G401 (cell line): ENCODE results near the gene RTN3. TPM values are rescaled to one million over a fixed set of nuclear protein-coding genes. Genes with fewer than 3 reads are reported as not detected.
A peak's percentile ranks its signal among the peaks of the same experiment; 100 is the strongest.
"Not testable (repeated sequence)": the region's sequence is repeated elsewhere in the genome, so short reads cannot be mapped to it uniquely, and the experiment has no call there.

ENCODE experiments used
- DNase-seq: peaks from one replicate; pipeline ENCODE4 v3.0.0-alpha.2; 2015; ENCODE audit warnings: low spot score
- in situ Hi-C: cut with HindIII; loops from 2 replicates; pipeline ENCODE4 v1.10.0; 2016; ENCODE audit warnings: low sequenced_read_pairs, mixed read lengths
- total RNA-seq: library from RNA; depleted of rRNA; stranded (reverse); fragments of >200 nt; shearing (Covaris generic); gene quantifications from 2 replicates; pipeline ENCODE4 v1.2.3, GENCODE V29; 2014

The RTN3 gene
- total RNA-seq, 1 experiment from 2014 or later = 80.5 TPM

DNA sequence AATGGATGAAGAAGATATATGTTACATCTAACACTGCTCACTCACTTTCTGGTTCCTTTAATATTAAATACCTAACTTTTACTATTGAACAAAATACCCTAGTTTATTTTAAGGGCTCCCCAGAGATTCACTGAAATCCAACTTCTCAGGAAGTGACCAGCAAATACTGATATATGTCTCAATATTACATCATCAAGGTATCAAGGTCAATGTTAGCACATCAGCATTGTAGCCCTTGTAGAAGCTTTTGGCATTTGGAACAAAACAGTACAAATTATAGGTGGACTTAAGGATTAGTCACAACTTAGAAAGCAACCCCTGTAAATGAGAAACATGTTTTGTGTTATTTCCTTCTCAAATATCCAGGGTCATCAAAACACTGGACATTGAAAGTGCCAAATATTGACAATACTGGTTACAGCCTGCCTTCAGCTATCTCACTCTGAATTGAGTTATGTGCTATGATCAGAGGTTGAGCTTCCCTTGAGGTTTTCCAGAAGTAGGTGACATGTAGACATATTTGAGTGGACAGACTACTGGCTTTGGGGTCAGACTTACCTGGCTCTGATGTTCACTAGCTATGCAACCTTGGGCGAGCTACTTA, 8.3 kb upstream of the RTN3 start:
- no peak for DNase-seq
- in situ Hi-C loops = no loop called here

DNA sequence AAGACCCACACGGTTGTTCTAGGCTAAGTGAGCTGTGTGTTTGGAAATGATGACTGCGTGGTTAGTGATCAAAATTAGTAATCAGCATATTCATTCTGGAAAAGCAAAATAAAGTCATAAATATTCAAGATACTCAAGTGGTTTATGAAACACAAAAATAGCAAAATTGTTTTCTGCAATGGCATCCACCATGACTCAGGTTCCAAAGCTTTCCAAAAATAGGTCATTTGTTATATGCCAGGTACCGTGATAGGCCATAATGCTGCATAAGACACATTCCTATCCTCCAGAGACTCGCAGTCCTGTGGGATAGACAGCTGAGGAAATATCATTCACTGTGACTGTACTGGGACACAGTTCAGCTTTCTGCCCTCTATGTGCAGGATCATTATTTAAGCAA, 7.7 kb upstream of the RTN3 start:
- in situ Hi-C loops = no loop called here
- no peak for DNase-seq

DNA sequence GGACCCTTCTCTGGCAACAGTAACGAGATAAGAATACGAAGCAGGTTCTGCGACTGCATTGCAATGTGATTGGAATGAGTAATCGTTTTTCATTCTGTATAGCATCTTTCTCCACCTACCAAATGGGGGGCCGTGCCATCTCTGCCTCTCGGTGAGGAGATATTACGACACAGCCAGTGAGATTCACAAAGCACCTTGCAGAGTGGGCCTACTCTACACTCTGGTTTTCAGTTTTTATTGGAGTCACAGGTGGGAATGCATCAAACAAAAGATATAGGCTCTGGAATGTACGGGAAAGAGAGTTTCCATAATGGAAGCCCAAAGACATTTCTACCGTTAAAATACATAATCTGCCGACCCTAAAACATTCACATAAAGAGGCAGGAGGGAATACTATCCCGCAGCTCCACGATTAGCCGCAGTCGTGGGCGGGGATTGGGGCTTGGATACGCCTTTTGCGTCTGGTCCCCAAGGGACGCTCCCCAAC, 423 bp upstream of the RTN3 start:
- DNase-seq = no peak
- in situ Hi-C loops = no loop called here

DNA sequence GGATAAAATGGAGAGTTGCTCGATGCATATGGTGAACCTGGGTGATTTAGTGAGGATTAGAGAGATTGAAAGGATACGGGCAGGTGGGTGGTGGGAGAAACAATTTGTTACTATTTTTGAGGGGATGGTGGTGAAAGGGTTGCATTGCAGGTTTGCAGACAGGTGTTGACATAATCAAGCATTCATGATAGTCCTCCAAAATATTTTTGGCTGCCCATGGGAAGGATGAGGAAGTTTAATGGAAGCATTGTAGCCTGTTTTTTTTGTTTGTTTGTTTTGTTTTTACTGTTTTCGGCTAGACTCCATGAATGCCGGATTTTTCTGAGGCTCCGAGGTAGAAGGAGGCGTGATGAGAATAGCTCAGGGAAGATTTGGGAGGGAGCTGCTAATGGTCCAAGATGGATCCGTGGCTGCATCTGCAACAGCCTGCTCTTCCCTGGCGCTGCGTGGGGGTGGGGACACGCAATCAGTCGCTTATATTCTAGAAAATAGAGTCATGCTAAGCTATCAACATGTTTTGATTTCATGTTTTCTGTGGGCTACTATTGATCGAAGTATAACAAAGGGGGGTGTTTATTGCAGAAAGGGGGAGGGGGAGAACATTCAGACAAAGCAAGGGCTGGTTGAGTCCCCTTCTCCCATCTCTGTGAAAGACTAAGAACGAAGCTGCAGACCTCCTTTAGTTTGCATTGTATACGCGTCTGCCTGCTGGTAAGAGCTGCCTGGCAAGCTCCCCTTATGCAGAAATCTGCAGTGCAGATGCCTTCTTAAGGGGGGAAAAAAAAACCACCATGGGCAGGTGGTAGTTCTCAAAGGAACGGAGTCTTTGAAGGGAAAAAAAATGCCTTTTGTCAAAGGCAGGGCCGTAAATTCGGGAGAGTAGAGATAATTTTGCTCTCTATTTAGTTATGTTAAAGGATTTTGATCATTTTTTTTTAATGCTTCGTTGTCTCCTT, 1.0 kb downstream of the RTN3 start:
- in situ Hi-C loops = no loop called here
- peak; percentile 78 for DNase-seq

DNA sequence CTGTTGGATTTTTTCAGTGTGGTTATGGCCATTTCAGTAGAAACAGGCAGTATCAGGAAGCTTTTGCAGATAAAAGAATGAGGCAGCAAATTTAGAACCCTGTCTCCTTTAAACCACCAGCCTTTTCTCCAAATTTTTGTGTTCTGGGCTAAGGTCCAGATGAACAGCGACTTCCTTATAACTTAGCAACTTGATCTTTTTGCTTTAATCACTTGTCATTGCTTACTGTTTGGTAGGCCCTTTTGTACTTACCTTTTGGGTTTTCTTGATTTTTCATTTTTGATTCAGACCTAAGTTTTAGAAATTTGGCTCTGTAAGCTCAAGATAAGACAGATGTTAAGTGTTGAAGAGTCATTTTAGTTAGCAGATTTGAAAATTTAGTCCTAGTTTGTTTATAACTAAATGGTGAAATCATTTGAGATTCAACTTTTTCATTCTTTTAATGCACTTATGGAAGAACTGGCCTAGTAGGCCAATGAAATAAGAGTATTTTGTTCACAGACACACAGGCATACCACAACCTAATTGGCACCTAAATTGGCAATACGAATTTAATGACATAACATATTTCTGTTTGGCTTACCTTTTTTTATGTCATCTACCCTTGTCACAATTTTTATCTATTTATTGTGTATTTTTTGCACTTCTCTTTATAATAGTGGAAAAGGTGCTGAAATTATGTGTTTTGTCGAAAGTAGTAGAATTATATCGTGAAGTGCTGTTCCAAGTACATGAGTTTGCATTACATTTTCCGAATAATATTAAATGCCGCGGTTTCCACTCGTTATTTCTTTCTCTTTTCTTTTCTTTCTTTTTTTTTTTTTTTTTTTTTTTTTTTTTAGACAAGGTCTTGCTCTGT, 2.1 kb downstream of the RTN3 start:
- in situ Hi-C loops = no loop called here
- peak; percentile 45 for DNase-seq

DNA sequence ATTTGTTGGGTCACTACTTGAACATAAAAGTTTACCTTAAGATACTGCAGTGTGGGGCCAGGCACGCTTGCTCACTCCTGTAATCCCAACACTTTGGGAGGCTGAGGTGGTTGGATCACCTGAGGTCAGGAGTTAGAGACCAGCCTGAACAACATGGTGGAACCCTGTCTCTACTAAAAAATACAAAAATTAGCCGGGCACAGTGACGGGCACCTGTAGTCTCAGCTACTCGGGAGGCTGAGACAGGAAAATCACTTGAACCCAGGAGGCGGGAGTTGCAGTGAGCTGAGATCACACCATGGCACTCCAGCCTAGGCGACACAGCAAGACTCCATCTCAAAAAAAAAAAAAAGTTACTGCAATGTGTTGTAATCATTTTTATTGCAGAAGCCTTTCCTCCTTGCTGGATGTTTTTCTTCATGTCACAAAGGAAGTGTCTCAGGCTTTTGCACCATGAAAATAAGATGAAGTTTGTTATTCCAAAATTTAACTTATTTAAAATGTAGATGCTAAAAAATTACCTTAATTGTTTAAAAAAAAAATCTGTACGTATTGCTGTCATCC, 3.9 kb downstream of the RTN3 start:
- DNase-seq, in situ Hi-C loops: not testable (repeated sequence)

DNA sequence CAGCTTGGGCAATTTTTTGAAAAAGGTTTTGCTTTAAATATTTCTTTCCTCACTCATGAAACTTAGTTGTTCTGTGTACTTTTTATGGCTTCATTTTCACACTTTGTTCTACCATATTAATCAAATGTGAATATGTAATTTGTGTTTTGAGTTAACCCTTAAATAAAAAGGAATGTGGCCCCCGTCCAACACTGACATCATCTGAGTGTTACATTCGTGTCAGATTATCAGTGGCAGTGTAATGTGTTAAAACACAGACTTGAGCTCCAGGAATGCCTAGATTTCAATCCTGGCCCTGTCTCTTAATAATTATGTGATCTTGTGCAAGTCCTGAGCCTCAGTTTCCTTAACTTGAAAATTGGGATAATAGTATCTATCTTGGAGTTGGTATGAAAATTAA, 5.6 kb downstream of the RTN3 start:
- in situ Hi-C loops = no loop called here
- DNase-seq = no peak

DNA sequence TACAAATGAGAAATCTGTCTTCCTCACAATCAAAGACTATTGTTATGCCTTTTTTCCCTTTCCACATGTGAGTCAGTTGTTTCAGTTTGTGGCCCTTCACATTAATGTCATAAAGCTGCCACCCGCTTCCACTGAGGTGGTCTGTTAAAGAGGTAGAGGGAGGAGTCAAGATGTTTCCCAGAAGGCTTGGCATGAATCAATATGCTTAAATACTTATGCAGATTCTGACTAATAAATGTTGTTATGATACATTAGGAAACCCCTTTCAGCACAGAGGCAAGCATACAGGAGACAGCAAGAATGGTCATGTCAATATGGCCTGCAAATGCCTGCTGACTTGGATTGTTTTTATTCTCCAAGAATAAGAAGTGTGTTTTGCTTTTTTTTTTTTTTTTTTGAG, 6.5 kb downstream of the RTN3 start:
- in situ Hi-C loops = no loop called here
- no peak for DNase-seq

DNA sequence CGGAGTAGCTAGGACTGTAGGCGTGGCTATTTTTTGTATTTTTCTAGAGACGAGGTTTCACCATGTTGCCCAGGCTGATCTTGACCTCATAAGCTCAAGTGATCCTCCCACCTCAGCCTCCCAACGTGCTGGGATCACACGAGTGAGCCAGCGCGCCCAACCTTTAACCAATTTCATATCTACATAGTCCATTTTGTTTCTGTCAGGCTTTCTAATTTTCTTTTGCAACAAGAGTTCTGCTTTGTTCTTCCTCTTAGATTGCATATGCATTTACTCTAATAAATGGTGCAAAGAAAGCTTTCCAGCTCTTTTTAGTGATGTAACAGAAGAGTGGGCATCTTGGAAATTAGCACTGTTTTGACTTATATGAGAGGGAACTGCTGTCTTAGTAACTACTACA, 13.3 kb downstream of the RTN3 start:
- in situ Hi-C loops = no loop called here
- DNase-seq = no peak

DNA sequence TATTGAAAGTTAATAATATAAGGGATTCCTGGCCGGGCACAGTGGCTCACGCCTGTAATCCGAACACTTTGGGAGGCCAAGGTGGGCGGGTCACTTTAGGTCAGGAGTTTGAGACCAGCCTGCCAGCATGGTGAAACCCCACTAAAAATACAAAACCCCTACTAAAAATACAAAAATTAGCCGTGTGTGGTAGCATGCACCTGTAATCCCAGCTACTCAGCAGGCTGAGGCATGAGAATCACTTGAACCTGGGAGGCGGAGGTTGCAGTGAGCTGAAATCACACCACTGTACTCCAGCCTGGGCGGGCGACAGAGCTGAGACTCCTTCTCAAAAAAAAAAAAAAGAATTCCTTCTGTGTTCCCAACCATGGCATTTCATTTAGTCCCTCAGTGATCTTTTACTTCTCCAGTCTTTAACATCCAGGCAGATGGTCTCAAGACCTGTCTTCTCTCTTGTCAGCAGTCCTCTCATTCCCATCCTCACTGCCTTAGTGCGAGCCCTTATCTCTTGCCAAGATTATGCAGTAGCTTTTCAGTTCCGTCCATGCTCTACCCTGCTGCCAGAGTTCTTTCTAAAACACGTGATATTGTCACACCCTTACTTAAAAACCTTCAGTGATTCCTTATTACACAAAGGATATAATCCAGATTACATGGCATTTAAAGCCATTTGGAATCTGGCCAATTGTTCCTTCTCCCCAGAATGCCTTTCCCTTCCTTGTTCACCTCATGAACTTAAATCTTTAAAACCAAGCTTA, 17.9 kb downstream of the RTN3 start:
- in situ Hi-C loops = no loop called here
- DNase-seq = peak; percentile 73

DNA sequence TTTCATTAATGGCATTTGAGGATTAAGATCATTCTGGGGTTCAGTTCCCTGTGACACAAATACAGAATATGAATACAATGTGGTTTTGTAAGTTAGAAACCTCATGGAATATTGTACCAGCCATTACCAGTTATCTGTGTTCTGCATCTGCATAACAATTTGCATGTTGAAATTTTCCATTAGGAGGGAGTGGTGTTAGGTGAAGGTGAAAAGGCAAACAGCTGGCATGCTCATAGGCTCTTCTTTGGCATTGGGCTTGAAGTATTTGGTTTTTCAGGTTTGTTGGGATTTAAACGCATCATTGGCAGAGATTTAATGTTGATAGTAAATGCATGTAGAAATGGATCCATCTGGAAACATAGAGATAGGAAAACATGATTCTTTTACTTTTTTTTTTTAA, 18.6 kb downstream of the RTN3 start:
- in situ Hi-C loops = no loop called here
- DNase-seq = no peak

DNA sequence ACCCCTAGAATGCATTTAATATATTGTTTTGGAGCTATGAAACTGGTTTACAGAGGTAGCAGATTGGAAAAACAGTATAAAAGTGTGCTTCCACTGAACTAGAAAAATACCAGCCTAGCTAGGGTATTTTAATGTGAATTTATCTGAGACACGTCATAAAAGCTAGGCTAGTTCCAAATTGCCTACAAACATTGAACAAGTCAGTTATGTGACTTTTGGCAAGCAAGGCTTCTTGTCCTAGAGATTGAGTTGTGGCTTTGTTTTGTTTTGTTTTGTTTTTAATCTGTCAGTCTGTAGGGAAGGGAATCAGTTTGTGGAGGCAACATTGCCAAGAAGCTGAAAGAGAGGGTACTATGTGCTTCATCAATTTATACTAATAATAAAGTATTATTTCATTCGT, 24.2 kb downstream of the RTN3 start:
- no peak for DNase-seq
- in situ Hi-C loops = no loop called here

DNA sequence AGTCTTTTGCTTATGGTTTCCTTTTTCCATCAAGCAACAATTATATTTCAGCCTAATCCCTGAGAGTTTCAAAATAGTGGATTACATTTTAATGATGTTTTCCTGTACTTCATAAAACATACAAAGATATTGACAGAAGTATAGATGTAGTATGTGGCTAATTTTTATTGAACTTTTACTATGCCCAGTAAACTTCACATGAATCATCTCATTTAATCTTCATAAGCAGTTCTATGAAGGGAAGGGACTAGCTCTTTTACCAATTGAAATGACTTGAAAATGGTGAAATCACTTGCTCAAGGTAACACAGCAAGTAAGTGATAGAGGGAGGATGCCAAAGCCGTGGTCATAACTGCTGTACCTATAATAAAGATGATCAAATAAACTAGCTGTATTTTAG, 27.5 kb downstream of the RTN3 start:
- DNase-seq = no peak
- in situ Hi-C loops = no loop called here

DNA sequence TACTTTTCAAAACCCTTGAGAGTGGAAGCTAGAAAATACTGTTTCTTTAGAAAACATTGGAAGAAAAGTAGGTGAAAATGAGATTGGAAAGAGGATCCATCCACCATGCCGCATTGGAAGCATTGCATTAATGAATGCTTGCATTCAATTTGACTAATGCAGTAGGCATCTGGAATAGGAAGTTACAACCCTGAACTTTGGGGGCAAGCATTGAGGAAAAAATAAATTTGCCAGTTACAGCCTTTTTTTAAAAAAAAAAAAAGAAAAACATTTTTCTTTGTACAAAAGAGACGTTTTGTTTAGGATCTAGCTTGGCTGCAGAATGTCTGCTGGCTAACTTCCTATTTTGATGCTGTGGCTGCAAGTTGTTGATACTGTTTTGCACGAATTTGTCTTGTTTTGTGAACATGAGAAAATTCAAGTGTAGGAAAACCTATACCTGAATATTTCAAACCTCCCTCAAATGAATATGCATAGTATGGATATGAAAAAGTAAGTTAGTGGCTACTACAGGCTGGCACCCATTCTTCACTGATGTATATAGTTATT, 28.1 kb downstream of the RTN3 start:
- DNase-seq = no peak
- in situ Hi-C loops = no loop called here

DNA sequence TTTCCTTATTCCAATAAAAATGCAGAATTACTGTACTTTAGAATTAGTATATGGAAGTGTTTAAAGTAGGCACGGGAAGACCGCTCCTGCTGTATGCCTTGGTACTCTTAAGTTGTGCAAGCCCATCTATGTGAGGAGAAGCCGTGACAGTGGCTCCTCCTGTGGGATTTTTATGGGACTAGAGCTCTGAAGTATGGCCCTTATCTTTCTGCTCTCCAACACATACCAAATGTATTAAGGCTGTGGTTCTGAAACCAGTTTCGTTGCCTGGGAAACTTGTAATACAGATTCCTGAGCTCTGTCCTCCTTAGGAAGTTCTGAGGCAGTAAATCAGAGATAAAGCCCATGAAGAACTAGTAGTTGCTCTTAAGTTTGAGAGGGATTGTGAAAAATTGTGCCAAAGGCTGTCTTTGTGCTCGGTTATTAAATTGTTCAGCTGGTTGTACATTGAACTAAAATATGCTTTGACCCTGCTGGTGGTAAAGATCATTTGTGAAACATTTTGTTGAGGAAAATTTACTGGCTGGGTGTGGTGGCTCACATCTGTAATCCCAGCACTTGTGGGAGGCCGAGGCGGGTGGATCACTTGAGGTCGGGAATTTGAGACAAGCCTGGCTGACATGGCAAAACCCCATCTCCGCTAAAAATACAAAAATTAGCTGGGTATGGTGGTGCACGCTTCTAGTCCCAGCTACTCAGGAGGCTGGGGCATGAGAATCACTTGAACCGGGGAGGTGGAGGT, 29.3 kb downstream of the RTN3 start:
- no peak for DNase-seq
- in situ Hi-C loops = no loop called here

DNA sequence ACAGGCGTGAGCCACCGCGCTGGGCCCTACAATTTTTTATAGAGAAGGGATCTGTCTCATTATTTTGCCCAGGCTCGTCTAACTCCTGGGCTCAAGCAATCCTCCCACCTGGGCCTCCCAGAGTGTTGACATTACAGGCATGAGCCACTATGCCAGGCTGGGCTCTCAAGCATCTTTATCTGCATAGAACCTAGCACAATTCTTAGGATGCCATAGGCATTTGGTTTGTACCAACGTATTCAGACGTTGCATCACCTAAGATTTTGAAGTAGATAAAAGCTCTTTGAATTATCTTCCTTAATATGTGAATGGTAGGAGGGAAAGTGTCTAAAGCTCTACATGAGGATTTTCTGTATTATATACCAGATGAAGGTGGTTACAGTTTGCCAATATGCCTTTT, 30.5 kb downstream of the RTN3 start:
- in situ Hi-C loops = no loop called here
- DNase-seq = no peak

DNA sequence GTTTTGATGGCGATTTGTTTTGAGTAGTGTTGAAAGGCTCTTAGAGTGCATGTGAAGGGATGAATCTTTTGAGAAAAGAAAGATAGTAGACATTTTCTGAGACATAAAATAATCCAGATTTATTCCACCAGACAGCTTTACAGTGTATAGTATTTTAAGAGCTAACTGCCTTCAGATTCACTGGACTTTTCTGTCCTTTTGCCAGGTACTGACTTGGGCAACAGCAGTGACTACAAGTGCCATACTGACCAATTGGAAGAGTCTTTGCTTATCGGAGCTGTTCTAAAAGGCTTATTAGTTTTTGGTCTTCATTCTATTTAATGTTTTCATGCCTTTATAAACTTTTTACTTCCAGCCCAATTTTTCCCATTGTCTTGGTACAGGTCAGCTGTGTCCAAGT, 32.5 kb downstream of the RTN3 start:
- no peak for DNase-seq
- in situ Hi-C loops = no loop called here

DNA sequence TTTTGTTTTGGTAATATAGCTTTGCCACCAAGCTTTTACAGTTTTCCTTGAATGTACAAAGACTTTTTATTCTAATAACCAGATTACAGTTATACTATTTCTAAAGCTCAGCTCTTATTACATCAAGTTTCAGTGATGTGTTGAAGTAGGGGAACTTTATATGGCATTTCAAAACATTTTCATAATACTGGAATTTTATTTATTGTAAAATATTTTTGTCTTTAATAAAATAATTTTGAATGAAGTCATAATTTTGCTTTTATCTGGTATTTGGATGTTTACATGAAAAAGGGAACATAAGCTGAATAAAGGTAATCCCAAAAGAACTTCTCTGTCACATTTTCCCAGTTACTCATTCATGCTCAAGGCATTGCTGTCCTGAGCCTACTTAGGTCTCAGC, 34.7 kb downstream of the RTN3 start:
- in situ Hi-C loops = no loop called here
- DNase-seq = no peak
